Measurements from ENCODE around the gene TNFRSF1B. TPM values are rescaled to one million over a fixed set of nuclear protein-coding genes. Genes with fewer than 3 reads are reported as not detected.

Gene TNFRSF1B
- total RNA-seq, 2 experiments from 2014 or later: 202 to 206 TPM

GRCh38 chr1:12195416-12195815 lies 28.6 kb downstream of the TNFRSF1B start:
- ChIA-PET POLR2A (no interaction called here), CTCF (no interaction called here)

- POLR2A ChIA-PET: interaction anchor here (0.6 kb wide), 1 partner anchor 19 kb away, joined by 3 read pairs; no protein-coding TSS in a partner anchor
- CTCF ChIA-PET: interaction anchor here (0.6 to 3.0 kb wide), 5 partner anchors 14 to 72 kb away, joined by 3 to 11 read pairs (median 4); no protein-coding TSS in a partner anchor
Observed at GRCh38 chr1:12196641-12197482, 30.1 kb downstream of the TNFRSF1B start.

GRCh38 chr1:12197483-12197880 lies 30.7 kb downstream of the TNFRSF1B start:
- POLR2A ChIA-PET: no interaction called here

GRCh38 chr1:12200208-12200607 lies 33.4 kb downstream of the TNFRSF1B start:
- ChIA-PET CTCF (interaction anchor here (0.9 kb wide), 1 partner anchor 28 kb away, joined by 3 read pairs; no protein-coding TSS in a partner anchor), POLR2A (interaction anchor here (0.7 kb wide), 1 partner anchor 222 kb away, joined by 3 read pairs; no protein-coding TSS in a partner anchor)

More at GRCh38 chr1:12197483-12197880, 30.7 kb downstream of the TNFRSF1B start:
- CTCF ChIA-PET: interaction anchor here (0.6 to 3.0 kb wide), 4 partner anchors 19 to 73 kb away, joined by 3 to 11 read pairs (median 5); no protein-coding TSS in a partner anchor

GRCh38 chr1:12201352-12202189 lies 34.8 kb downstream of the TNFRSF1B start:
- POLR2A ChIA-PET: interaction anchor here (0.6 to 1.3 kb wide), 4 partner anchors 24 to 294 kb away, joined by 3 to 6 read pairs (median 4); no protein-coding TSS in a partner anchor

GRCh38 chr1:12202190-12202497 lies 35.4 kb downstream of the TNFRSF1B start:
- ChIA-PET CTCF (interaction anchor here (0.7 to 10.7 kb wide), 4 partner anchors 24 to 79 kb away, joined by 3 to 170 read pairs (median 5); no protein-coding TSS in a partner anchor), POLR2A (interaction anchor here (0.6 to 1.3 kb wide), 4 partner anchors 25 to 294 kb away, joined by 3 to 6 read pairs (median 4); no protein-coding TSS in a partner anchor)

More at GRCh38 chr1:12201352-12202189, 34.8 kb downstream of the TNFRSF1B start:
- CTCF ChIA-PET: interaction anchor here (0.7 to 10.7 kb wide), 5 partner anchors 9 to 79 kb away, joined by 3 to 170 read pairs (median 4); no protein-coding TSS in a partner anchor

- ChIA-PET CTCF (interaction anchor here (0.6 to 10.7 kb wide), 4 partner anchors 25 to 80 kb away, joined by 3 to 170 read pairs (median 6); no protein-coding TSS in a partner anchor), POLR2A (interaction anchor here (1.3 to 2.2 kb wide), 2 partner anchors 24 to 78 kb away, joined by 4 to 6 read pairs; no protein-coding TSS in a partner anchor)
Observed at GRCh38 chr1:12202577-12202976, 35.8 kb downstream of the TNFRSF1B start.

- CTCF ChIA-PET: interaction anchor here (0.6 to 10.7 kb wide), 5 partner anchors 26 to 137 kb away, joined by 3 to 170 read pairs (median 3); no protein-coding TSS in a partner anchor
- POLR2A ChIA-PET: interaction anchor here (0.7 to 2.2 kb wide), 2 partner anchors 13 to 25 kb away, joined by 3 to 6 read pairs; no protein-coding TSS in a partner anchor
Observed at GRCh38 chr1:12203216-12204007, 36.6 kb downstream of the TNFRSF1B start.

- POLR2A ChIA-PET: interaction anchor here (2.2 kb wide), 1 partner anchor 25 kb away, joined by 6 read pairs; no protein-coding TSS in a partner anchor
Observed at GRCh38 chr1:12204140-12204539, 37.3 kb downstream of the TNFRSF1B start.

GRCh38 chr1:12204754-12205658 lies 38.2 kb downstream of the TNFRSF1B start:
- ChIA-PET POLR2A (interaction anchor here (0.6 to 2.2 kb wide), 2 partner anchors 26 to 55 kb away, joined by 3 to 6 read pairs; no protein-coding TSS in a partner anchor), CTCF (interaction anchor here (1.2 to 10.7 kb wide), 2 partner anchors 69 to 82 kb away, joined by 3 to 170 read pairs; no protein-coding TSS in a partner anchor)

More at GRCh38 chr1:12204140-12204539, 37.3 kb downstream of the TNFRSF1B start:
- CTCF ChIA-PET: interaction anchor here (1.0 to 10.7 kb wide), 2 partner anchors 27 to 81 kb away, joined by 3 to 170 read pairs; no protein-coding TSS in a partner anchor

- ChIA-PET CTCF (interaction anchor here (1.2 to 10.7 kb wide), 2 partner anchors 71 to 84 kb away, joined by 3 to 170 read pairs; no protein-coding TSS in a partner anchor), POLR2A (no interaction called here)
Observed at GRCh38 chr1:12206238-12206637, 39.4 kb downstream of the TNFRSF1B start.

GRCh38 chr1:12206792-12207424 lies 40.1 kb downstream of the TNFRSF1B start:
- CTCF ChIA-PET: interaction anchor here (10.7 kb wide), 1 partner anchor 84 kb away, joined by 170 read pairs; no protein-coding TSS in a partner anchor
- POLR2A ChIA-PET: no interaction called here

- CTCF ChIA-PET: interaction anchor here (0.7 to 10.7 kb wide), 9 partner anchors 11 to 94 kb away, joined by 3 to 170 read pairs (median 4); no protein-coding TSS in a partner anchor
- POLR2A ChIA-PET: interaction anchor here (1.2 kb wide), 1 partner anchor 83 kb away, joined by 3 read pairs; no protein-coding TSS in a partner anchor
Observed at GRCh38 chr1:12208271-12208670, 41.5 kb downstream of the TNFRSF1B start.

- CTCF ChIA-PET: interaction anchor here (0.7 to 10.7 kb wide), 11 partner anchors 10 to 95 kb away, joined by 3 to 170 read pairs (median 3); no protein-coding TSS in a partner anchor
- POLR2A ChIA-PET: interaction anchor here (0.5 to 1.2 kb wide), 2 partner anchors 51 to 84 kb away, joined by 3 read pairs; no protein-coding TSS in a partner anchor
Observed at GRCh38 chr1:12208764-12209494, 42.1 kb downstream of the TNFRSF1B start.

- ChIA-PET POLR2A (interaction anchor here (0.6 kb wide), 1 partner anchor 286 kb away, joined by 3 read pairs; no protein-coding TSS in a partner anchor), CTCF (interaction anchor here (1.1 to 10.7 kb wide), 5 partner anchors 10 to 87 kb away, joined by 3 to 170 read pairs (median 3); no protein-coding TSS in a partner anchor)
Observed at GRCh38 chr1:12209495-12209832, 42.7 kb downstream of the TNFRSF1B start.

Measured in activated CD8-positive, alpha-beta memory T cell treated with anti-CD3 and anti-CD28 coated beads for 36 hours (primary cell).